ENCODE data around the gene ARHGEF5. TPM values are rescaled to one million over a fixed set of nuclear protein-coding genes. Genes with fewer than 3 reads are reported as not detected.

The ARHGEF5 gene
- total RNA-seq, 2 experiments from 2014 or later, result 15.4 to 17.6 TPM

DNA sequence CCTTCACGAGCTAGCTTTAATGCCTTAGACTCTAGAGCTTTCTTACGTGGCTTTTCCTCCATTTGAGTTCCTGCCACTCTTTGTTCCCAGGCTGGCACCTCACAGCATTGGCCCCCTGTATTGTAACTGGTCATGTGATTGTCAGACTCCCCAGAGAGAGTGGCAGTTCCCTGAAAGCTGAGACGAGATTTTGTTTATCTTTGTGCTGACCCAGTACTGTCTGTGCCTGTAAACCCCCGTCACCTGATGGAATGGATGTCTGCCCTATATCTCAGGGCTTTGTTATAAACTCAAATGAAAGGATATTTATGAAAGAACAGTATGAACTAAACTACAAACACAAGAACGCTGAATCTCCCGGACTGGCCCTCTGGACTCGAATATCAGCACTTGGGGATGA, 35.3 kb downstream of the ARHGEF5 start:
- H3K4me3 Mint-ChIP-seq, result no peak overlapping the region
- no peaks in the 10 kb centered on the region for H3K9me3 Mint-ChIP-seq
- DNase-seq, result no peak
- intact Hi-C loops (cut with micrococcal nuclease), result loop anchor here (5.0 kb wide), 1 partner anchor 213 kb away; no protein-coding TSS in a partner anchor
- H3K36me3 Mint-ChIP-seq (ENCODE audit: low read depth), result no peaks in the 10 kb centered on the region
- CTCF ChIA-PET, result no interaction called here
- H3K27me3 Mint-ChIP-seq (ENCODE audit: low read depth), result no peaks in the 10 kb centered on the region
- peaks cover 6% of the 10 kb centered on the region for H3K4me1 Mint-ChIP-seq (ENCODE audit: low read depth)
- no peak overlapping the region for H3K27ac Mint-ChIP-seq

DNA sequence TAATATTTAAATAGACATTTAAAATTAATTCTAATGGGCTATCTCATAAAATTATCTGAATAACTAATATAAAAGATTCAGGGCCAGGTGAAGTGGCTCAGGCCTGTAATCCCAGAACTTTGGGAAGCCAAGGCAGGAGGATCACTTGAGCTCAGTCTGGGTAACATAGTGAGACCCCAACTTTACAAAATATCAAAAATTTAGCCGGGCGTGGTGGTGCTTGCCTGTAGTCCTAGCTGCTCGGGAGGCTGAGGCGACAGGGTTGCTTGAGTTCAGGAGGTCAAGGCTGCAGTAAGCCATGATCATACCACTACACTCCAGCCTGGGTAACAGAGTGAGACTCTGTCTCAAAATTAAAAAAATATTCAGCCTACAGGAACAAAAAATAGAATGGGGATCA, 35.8 kb downstream of the ARHGEF5 start:
- Mint-ChIP-seq H3K4me1 (ENCODE audit: low read depth) (peaks cover 6% of the 10 kb centered on the region), H3K4me3 (no peak overlapping the region), H3K27ac (no peak overlapping the region), H3K36me3 (ENCODE audit: low read depth) (no peaks in the 10 kb centered on the region), H3K9me3 (no peaks in the 10 kb centered on the region), H3K27me3 (ENCODE audit: low read depth) (no peaks in the 10 kb centered on the region)
- CTCF ChIA-PET, result interaction anchor here (1.2 kb wide), 1 partner anchor 8 kb away, joined by 4 read pairs; no protein-coding TSS in a partner anchor
- DNase-seq, result no peak
- intact Hi-C loops (cut with micrococcal nuclease), result loop anchor here (5.0 kb wide), 1 partner anchor 214 kb away; no protein-coding TSS in a partner anchor

GRCh38 chr7:144391823-144392255, 36.6 kb downstream of the ARHGEF5 start:
- DNase-seq, result peak; percentile 25
- CTCF ChIA-PET, result interaction anchor here (0.9 to 2.7 kb wide), 7 partner anchors 9 to 442 kb away, joined by 3 to 7 read pairs (median 3); no protein-coding TSS in a partner anchor
- Mint-ChIP-seq H3K36me3 (ENCODE audit: low read depth) (no peaks in the 10 kb centered on the region), H3K4me1 (ENCODE audit: low read depth) (peaks cover 2% of the 10 kb centered on the region), H3K9me3 (no peaks in the 10 kb centered on the region), H3K27ac (no peak overlapping the region), H3K27me3 (ENCODE audit: low read depth) (no peaks in the 10 kb centered on the region), H3K4me3 (peak overlapping the region; percentile 33)
- intact Hi-C loops (cut with micrococcal nuclease), result loop anchor here (1.0 to 5.0 kb wide), 2 partner anchors 45 to 215 kb away; no protein-coding TSS in a partner anchor

DNA sequence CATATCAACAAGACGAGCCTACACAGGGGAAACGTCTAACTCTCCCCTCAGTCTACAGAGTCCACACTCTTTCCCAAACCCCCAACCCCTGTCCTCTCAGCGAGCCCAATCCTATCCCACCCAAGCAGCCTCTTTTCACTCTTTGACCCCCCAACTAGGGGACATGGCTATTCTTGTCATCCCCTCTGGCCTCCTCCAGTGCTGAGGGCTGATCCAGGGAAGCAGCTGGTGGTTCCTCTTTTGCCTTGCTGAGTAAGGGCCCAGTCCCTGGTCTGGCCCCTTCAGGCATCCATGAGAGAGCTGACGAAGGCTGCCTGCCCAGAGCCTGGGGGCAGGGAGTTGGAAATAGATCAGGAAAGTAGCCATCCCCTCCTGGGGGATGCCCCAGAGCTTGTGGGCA, 41.9 kb downstream of the ARHGEF5 start:
- CTCF ChIA-PET, result no interaction called here
- Mint-ChIP-seq H3K4me1 (ENCODE audit: low read depth) (no peaks in the 10 kb centered on the region), H3K9me3 (no peaks in the 10 kb centered on the region), H3K36me3 (ENCODE audit: low read depth) (no peaks in the 10 kb centered on the region), H3K4me3 (no peak overlapping the region), H3K27ac (no peak overlapping the region), H3K27me3 (ENCODE audit: low read depth) (no peaks in the 10 kb centered on the region)
- intact Hi-C loops (cut with micrococcal nuclease), result no loop called here
- DNase-seq, result no peak

DNA sequence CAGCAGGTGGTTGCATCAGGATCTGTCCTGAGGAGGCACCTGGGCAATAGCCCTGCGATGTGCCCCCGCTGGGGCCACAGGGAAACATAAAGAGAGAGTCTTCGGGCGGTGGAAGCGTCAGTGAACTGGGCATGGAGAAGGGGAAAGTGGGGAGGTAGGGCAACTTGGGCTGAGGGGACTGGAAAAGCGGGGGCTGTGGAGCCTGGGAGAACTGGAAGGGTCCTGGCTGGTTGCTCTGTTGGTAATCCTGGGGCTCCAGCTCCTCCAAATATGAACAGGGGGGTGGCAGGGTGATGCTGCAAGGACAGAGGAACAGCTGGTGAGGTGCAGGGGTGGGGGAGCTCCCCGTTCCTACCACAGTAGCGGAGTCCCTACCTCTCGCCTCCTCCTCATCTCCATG, 43.1 kb downstream of the ARHGEF5 start:
- no peaks in the 10 kb centered on the region for H3K36me3 Mint-ChIP-seq (ENCODE audit: low read depth)
- H3K27me3 Mint-ChIP-seq (ENCODE audit: low read depth), result no peaks in the 10 kb centered on the region
- H3K4me3 Mint-ChIP-seq, result no peak overlapping the region
- H3K27ac Mint-ChIP-seq, result no peak overlapping the region
- H3K9me3 Mint-ChIP-seq, result no peaks in the 10 kb centered on the region
- DNase-seq, result no peak
- intact Hi-C loops (cut with micrococcal nuclease), result no loop called here
- CTCF ChIA-PET, result no interaction called here
- no peaks in the 10 kb centered on the region for H3K4me1 Mint-ChIP-seq (ENCODE audit: low read depth)

- CTCF ChIA-PET, result no interaction called here
- no peaks in the 10 kb centered on the region for H3K4me1 Mint-ChIP-seq (ENCODE audit: low read depth)
- intact Hi-C loops (cut with micrococcal nuclease), result no loop called here
- DNase-seq, result no peak
- H3K27me3 Mint-ChIP-seq (ENCODE audit: low read depth), result no peaks in the 10 kb centered on the region
- no peak overlapping the region for H3K27ac Mint-ChIP-seq
- H3K4me3 Mint-ChIP-seq, result no peak overlapping the region
- no peaks in the 10 kb centered on the region for H3K36me3 Mint-ChIP-seq (ENCODE audit: low read depth)
- no peaks in the 10 kb centered on the region for H3K9me3 Mint-ChIP-seq
These were observed 43.7 kb downstream of the ARHGEF5 start for GRCh38 chr7:144398911-144399310.

DNA sequence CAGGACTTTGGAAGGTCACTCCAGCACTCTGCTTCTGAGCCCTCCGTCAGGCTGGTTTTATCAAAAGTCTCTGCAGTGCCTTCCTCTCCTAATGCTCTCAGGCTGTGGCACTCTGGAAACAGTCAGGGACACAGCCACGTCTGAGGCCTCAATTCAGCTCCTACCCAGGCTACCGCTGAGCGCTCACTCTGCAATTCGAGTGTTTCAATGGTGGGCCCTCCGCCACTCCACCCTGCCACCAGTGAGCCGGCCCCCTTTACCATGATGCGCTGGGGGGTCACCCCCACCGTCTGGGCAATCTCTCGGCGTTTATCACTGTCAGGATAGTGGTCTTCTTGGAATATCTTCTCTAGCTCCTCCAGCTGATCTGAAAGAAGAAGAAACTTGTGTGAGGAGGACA, 44.7 kb downstream of the ARHGEF5 start:
- H3K36me3 Mint-ChIP-seq (ENCODE audit: low read depth), result no peaks in the 10 kb centered on the region
- intact Hi-C loops (cut with micrococcal nuclease), result no loop called here
- no peaks in the 10 kb centered on the region for H3K9me3 Mint-ChIP-seq
- CTCF ChIA-PET, result no interaction called here
- no peak overlapping the region for H3K27ac Mint-ChIP-seq
- no peak for DNase-seq
- H3K4me1 Mint-ChIP-seq (ENCODE audit: low read depth), result no peaks in the 10 kb centered on the region
- no peaks in the 10 kb centered on the region for H3K27me3 Mint-ChIP-seq (ENCODE audit: low read depth)
- no peak overlapping the region for H3K4me3 Mint-ChIP-seq

- CTCF ChIA-PET, result interaction anchor here (0.7 kb wide), 1 partner anchor 43 kb away, joined by 3 read pairs; no protein-coding TSS in a partner anchor
- intact Hi-C loops (cut with micrococcal nuclease), result no loop called here
- H3K4me3 Mint-ChIP-seq, result no peak overlapping the region
- H3K27ac Mint-ChIP-seq, result no peak overlapping the region
- H3K4me1 Mint-ChIP-seq (ENCODE audit: low read depth), result no peaks in the 10 kb centered on the region
- H3K36me3 Mint-ChIP-seq (ENCODE audit: low read depth), result no peaks in the 10 kb centered on the region
- DNase-seq, result no peak
- H3K9me3 Mint-ChIP-seq, result no peaks in the 10 kb centered on the region
- no peaks in the 10 kb centered on the region for H3K27me3 Mint-ChIP-seq (ENCODE audit: low read depth)
These were observed 46.3 kb downstream of the ARHGEF5 start for GRCh38 chr7:144401490-144401889.

GRCh38 chr7:144403102-144403501, 47.9 kb downstream of the ARHGEF5 start:
- intact Hi-C loops (cut with micrococcal nuclease), result no loop called here
- H3K4me3 Mint-ChIP-seq, result no peak overlapping the region
- no peaks in the 10 kb centered on the region for H3K27me3 Mint-ChIP-seq (ENCODE audit: low read depth)
- no peaks in the 10 kb centered on the region for H3K9me3 Mint-ChIP-seq
- CTCF ChIA-PET, result interaction anchor here (0.6 to 1.1 kb wide), 3 partner anchors 9 to 35 kb away, joined by 3 read pairs; no protein-coding TSS in a partner anchor
- no peak overlapping the region for H3K27ac Mint-ChIP-seq
- H3K36me3 Mint-ChIP-seq (ENCODE audit: low read depth), result no peaks in the 10 kb centered on the region
- DNase-seq, result no peak
- no peaks in the 10 kb centered on the region for H3K4me1 Mint-ChIP-seq (ENCODE audit: low read depth)

DNA sequence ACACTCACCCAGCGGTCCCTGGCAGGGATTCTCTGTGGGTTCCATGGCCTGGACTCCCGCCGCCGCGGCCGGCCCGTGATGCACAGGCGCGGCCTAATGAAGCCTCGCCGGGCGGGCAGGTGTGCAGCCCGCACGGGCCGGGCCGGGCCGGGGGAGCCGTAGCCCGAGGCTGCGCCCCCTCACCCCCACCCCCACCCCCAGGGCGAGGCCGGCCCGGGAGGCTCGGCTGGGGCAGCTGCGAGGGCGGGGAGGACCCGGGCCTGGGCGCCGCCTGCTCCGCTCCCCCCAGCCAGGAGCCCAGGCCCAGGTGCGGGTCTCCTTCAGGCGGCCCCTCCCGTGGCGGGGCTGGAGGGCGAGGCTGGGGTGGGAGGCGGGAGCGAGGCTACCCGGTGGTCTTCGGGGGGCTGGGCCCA, 48.5 kb downstream of the ARHGEF5 start, which contains the start of gene NOBOX:
NOBOX (minus strand) TSS at position 45 of the 413 bp plus-strand sequence.
- no peak for DNase-seq
- CTCF ChIA-PET, result no interaction called here
- H3K4me3 Mint-ChIP-seq, result no peak within 1 kb of the TSS
- H3K27ac Mint-ChIP-seq, result no peak within 1 kb of the TSS
- intact Hi-C loops (cut with micrococcal nuclease), result no loop called here
- no peaks in the 10 kb centered on the region for H3K27me3 Mint-ChIP-seq (ENCODE audit: low read depth)
- H3K4me1 Mint-ChIP-seq (ENCODE audit: low read depth), result no peaks in the 10 kb centered on the region
- no peaks in the 10 kb centered on the region for H3K36me3 Mint-ChIP-seq (ENCODE audit: low read depth)
- H3K9me3 Mint-ChIP-seq, result no peaks in the 10 kb centered on the region

- no peak overlapping the region for H3K4me3 Mint-ChIP-seq
- H3K9me3 Mint-ChIP-seq, result no peaks in the 10 kb centered on the region
- intact Hi-C loops (cut with micrococcal nuclease), result no loop called here
- H3K27me3 Mint-ChIP-seq (ENCODE audit: low read depth), result no peaks in the 10 kb centered on the region
- no peak overlapping the region for H3K27ac Mint-ChIP-seq
- CTCF ChIA-PET, result no interaction called here
- no peaks in the 10 kb centered on the region for H3K4me1 Mint-ChIP-seq (ENCODE audit: low read depth)
- no peaks in the 10 kb centered on the region for H3K36me3 Mint-ChIP-seq (ENCODE audit: low read depth)
- DNase-seq, result no peak
These were observed 49.7 kb downstream of the ARHGEF5 start for GRCh38 chr7:144404946-144405345.

DNA sequence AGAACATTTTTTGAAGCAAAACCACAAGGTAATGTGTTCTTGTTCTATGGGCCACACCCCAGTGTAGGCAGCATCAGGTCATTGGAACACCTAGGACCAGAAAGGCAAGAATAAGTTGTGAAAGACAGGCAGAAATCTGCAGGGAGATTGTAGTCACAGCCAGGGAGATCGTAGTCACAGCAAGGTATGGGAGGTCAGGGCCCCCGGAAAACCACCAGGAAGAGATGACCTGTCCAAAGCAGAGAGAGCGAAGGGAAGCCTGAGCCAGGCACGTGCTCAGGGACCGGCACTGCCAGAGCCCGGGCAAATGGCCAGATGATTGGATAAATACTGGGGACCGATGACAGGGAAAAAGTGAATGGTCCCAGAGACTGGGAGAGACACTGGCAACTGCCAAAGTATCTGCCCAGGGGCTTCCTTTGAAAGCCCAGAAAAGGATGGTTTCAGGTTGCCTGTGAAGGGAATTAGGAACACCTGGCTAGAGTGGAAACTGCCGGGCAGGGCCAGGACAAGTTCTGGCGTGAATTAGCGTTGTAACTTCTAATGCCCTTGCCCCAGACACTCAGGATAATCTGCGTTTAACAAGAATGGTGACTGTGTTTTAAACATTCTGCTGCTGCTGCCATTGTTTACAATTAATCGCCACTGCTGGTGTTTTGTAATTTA, 52.2 kb downstream of the ARHGEF5 start:
- no peaks in the 10 kb centered on the region for H3K9me3 Mint-ChIP-seq
- H3K27ac Mint-ChIP-seq, result no peak overlapping the region
- peaks cover 2% of the 10 kb centered on the region for H3K27me3 Mint-ChIP-seq (ENCODE audit: low read depth)
- intact Hi-C loops (cut with micrococcal nuclease), result no loop called here
- no peak overlapping the region for H3K4me3 Mint-ChIP-seq
- DNase-seq, result no peak
- no peaks in the 10 kb centered on the region for H3K4me1 Mint-ChIP-seq (ENCODE audit: low read depth)
- CTCF ChIA-PET, result no interaction called here
- no peaks in the 10 kb centered on the region for H3K36me3 Mint-ChIP-seq (ENCODE audit: low read depth)

GRCh38 chr7:144408121-144408520, 52.9 kb downstream of the ARHGEF5 start:
- Mint-ChIP-seq H3K9me3 (no peaks in the 10 kb centered on the region), H3K36me3 (ENCODE audit: low read depth) (no peaks in the 10 kb centered on the region), H3K4me3 (no peak overlapping the region), H3K4me1 (ENCODE audit: low read depth) (no peaks in the 10 kb centered on the region), H3K27ac (no peak overlapping the region), H3K27me3 (ENCODE audit: low read depth) (peaks cover 2% of the 10 kb centered on the region)
- CTCF ChIA-PET, result no interaction called here
- intact Hi-C loops (cut with micrococcal nuclease), result no loop called here
- no peak for DNase-seq
